GM20000 (cell line): ENCODE data around the gene SLC29A4.
"Not testable (repeated sequence)": the region's sequence is repeated elsewhere in the genome, so short reads cannot be mapped to it uniquely, and the experiment has no call there.

Source experiments
- DNase-seq: peaks from one replicate; pipeline ENCODE4 v3.0.0; 2012; ENCODE audit warnings: low spot score
- TF ChIP-seq, protein P1 (sequence below): IDR thresholded peaks from 2 replicates; pipeline ENCODE4 v1.5.1; 2012; ENCODE audit warnings: mild to moderate bottlenecking, control low read depth; ENCODE audit errors: extremely low read depth, missing control alignments

The SLC29A4 gene

DNA sequence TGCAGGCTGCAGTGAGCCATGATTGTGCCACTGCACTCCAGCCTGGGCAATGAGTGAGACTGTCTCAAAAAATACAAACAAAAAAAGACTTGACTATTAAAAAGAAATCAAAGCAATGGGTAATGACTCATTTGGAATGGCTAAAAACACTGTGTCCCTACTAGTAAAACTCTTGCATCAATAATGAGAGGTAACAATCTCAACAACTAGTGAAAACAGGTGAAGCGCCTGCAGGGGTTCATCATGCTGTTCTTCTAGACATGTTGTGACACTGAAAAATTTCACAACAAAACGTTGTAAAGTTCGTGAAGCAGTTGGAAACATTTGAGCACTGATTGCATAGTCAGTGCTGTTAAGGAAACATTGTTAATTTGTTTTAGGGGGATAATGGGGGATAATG, 26.9 kb upstream of the SLC29A4 start:
- TF ChIP-seq, protein P1, sequence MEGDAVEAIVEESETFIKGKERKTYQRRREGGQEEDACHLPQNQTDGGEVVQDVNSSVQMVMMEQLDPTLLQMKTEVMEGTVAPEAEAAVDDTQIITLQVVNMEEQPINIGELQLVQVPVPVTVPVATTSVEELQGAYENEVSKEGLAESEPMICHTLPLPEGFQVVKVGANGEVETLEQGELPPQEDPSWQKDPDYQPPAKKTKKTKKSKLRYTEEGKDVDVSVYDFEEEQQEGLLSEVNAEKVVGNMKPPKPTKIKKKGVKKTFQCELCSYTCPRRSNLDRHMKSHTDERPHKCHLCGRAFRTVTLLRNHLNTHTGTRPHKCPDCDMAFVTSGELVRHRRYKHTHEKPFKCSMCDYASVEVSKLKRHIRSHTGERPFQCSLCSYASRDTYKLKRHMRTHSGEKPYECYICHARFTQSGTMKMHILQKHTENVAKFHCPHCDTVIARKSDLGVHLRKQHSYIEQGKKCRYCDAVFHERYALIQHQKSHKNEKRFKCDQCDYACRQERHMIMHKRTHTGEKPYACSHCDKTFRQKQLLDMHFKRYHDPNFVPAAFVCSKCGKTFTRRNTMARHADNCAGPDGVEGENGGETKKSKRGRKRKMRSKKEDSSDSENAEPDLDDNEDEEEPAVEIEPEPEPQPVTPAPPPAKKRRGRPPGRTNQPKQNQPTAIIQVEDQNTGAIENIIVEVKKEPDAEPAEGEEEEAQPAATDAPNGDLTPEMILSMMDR: no peak
- no peak for DNase-seq

DNA sequence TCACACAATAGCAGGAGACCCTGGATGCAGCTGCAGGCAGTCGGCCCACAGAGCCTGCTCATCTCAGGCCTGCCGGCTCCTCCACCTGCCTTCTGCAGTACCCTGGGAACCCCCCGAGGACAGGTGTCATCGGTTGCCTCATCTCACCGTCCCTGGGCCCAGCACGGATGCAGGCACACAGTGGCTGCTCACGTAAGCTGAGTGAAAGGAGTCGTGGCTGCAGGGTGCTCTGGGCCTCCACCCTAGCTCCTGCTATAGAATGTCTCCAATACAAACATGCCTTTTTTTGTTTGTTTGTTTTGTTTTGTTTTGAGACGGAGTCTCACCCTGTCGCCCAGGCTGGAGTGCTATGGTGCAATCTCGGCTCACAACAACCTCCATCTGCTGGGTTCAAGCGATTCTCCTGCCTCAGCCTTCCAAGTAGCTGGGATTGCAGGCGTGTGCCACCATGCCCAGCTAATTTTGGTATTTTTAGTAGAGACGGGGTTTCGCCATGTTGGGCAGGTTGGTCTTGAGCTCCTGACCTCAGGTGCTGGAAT, 22.1 kb upstream of the SLC29A4 start:
- not testable (repeated sequence) for DNase-seq

DNA sequence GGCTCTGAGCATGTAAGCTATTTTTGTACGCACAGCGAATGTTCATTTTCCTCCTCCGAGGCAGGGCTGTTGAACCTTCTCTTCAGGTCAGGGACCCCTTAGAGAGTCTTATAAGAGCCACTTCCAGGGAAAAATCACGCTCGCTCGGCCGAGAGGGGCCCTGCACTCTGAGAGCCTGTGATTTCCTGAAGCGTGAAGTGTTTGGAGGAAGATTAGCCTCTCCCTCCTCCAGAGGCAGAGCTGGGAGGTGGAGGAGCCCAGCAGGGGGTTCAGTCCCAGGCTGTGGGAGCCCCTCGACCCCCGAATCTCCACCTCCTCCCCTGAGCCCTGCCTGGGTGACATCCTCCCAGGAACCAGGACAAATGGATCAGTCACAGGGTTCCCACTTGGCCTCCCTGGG, 19.7 kb upstream of the SLC29A4 start:
- DNase-seq: not testable (repeated sequence)

DNA sequence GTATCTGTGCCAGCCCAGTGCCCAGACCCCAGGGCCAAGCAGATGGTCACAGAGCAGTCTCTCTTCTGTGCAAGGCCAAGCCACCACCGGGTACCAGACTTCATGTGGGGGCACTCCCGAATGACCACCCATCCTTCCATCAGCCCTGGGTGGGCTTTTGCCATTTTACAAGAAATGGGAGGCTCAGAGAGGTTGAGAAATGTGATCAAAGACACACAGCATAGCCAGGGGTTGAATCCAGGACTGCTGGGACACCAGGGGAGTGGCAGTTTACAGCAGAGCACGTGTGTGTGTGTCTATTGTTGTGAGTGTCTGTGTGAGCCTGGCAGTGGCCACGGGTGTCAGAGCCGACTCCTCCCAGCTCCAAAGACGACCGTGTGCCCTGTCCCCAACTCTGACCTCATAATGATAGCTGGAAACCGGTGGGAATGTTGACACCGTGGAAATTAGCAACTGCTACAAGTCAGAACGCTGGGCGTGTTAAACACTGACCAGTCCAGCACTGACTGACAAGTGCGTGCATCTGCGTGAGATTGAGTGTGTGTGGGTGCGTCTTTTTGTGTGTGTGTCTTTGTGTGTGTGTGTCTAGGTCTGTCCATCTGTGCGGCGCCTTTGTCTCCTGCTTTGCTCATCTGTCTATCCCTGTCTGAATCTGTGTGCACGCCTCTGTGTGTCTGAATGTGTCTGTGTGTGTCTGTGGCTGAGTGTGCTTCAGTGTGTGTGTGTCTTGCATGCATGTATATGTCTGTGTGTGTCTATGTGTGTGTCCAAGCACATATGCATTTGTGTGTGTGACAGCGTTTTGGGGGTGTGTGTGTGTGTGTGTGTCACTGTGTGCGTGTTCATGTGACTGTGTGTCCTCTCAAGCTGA, 17.2 kb upstream of the SLC29A4 start:
- no peak for DNase-seq
- TF ChIP-seq, protein P1: no peak

DNA sequence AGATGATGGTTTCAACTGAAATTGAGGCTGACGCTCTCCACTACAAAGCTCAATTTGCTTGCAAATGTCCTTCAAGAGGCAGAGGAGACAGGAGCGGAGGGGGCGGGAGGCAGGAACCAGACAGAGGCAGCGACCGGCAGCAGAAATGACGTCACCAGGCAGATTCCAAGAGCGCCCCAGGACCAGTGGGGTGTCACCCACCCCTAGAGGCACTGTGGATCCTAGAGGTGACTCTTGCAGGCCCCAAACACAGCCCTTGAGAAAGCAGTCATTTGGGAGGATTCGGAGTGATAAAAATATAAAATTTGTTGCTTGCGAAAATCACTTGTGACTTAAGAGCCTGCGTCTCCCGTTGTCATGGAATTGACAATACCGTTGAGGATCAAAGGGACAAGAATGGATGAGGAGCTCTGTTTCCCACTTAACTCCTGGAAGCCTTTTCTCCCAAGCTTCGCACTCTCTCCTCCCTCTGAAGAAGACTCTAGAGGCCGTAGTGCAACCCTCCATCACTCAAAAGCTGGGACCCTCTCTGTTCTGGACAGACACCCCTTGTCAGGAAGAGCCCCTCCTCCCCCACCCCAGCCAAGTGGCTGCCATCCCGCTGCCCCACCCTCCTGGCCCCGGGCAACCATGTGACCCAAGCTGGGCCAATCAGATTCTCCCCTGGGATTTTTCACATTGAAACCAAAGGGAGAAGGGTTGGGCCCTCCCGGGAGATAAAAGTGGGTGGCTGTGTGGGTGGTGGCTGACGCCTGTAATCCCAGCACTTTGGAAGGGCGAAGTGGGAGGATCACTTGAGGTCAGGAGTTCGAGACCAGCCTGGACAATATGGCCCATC, 16.3 kb upstream of the SLC29A4 start:
- TF ChIP-seq, protein P1: no peak
- no peak for DNase-seq

DNA sequence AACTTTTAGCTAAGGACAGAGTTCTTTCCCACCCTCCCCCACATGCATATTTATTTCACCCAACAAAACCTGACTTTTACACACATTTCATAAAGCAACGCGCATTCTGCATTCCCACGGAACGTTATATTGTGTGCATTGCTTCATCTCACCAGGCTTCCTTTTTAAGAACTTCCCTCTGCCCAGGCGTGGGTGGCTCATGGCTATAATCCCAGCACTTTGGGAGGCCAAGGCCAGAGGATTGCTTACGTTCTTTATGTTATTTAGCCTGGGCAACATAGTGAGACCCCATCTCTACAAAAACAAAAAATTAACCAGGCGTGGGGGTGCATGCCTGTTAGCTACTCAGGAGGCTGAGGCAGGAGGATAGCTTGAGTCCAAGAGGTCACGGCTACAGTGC, 14.9 kb upstream of the SLC29A4 start:
- not testable (repeated sequence) for DNase-seq

DNA sequence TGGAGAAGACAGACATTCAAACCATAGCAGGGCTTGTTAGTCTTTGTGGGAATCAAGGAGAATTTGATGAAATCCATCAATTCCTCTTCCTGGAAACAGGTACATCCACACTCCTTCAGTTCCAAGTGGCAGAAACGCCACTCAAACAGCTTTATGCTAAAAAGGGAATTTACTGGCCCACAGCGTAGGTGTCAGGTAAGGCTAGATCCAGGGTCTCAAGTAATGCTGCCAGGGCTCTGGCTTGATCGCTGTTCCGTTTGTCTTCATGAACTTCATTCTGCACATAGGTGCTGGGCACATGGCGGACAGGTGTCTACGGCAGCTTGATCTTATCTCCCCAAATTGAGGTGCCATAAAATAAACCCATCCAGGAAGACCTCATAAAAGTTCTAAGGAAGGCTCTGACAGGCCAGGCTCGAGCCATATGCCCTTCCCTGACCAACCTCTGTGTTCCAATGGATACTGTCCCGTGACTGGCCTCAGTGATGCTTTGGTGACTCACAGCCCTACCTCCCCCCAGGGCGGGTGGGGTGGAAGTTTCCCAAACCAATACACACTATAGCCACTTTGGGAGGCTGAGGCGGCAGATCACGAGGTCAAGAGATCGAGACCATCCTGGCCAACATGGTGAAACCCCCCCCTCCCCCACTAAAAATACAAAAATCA, 12.6 kb upstream of the SLC29A4 start:
- DNase-seq: not testable (repeated sequence)

DNA sequence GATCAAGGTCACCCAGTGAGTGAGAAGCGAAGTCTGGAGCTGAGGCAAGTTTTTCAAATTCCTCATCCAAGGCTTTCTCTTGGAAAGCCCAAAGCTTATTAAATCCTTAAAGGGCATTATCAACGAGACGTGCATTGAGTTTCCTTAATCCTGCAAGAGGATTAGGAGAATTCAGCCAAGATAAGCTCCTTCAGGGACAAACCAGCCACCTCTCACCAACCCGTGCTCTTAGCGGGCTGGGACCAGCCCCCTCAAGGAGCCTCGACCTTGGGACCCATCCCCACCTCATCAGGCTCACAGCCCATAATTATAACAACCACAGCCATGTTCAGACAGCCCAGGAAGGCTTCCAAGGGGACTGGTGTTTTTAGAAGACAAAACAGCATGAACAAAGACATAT, 12.0 kb upstream of the SLC29A4 start:
- TF ChIP-seq, protein P1: no peak
- DNase-seq: no peak

DNA sequence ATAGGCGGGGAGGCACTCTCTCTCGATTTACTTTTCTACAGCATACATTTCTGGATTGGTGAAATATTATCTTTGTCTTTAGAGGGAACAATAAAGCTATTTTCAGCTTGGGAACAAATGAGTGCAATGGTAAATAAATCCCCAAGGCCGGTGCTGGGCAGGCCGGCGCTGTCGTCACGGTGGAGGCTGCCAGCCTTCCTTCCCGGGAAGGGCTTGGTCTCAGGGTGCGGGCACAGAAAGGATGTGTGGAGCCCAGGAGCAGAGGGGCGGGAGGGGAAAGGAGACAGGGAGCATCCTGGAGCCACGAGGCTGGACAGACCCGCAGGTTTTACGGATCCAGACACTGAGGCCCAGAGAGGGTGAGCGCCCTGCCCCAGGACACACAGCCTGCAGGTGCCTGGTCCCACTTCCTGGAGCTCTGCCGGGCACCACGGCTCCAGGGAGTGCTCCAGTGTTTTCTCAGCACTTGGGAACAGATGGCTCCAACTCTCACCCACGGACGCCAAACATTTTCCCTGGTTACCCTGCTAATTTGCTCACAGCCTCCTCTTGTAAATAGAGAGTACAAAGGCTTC, 8.8 kb upstream of the SLC29A4 start:
- DNase-seq: not testable (repeated sequence)

DNA sequence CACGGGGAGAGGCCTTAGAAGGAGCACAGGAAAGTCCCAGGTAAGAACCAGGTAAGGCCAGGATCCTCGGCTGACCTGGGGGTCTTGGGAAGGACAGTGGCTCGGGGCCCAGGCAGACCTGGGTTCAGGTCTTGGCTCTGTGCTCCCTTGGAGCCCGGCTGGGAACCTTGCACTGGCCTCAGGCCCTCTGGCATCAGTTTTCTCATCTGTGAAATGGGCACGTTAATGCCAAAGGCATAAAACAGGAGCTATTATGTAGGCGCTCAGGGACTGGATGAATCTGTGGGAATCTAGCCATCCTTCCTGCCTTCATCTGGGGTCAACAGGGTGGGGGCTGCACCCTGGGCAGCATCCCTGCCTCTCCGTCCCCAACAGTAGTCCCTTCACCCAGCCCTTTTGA, 8.3 kb upstream of the SLC29A4 start:
- TF ChIP-seq, protein P1: no peak
- no peak for DNase-seq

DNA sequence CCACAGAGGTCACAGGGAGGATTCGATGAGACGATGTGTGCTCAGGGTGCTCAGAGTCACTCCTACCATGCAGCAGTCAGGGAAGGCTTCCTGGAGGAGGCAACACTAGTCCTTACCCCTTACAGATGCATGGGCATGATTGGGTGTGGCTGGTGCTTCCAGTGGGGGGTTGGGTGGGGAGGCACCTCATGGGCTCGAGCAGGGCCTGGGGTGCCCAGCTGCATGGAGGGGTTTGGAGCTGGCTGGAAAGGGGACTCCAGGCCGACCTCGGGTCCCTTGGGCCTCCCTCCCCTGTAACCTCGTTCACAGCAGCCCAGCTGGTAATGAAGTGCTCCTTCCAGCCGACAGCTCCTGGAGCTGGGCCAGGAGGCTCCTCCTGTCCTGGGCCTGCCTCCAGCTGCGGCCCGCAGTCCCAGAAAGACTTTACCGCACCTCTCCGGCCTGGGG, 7.7 kb upstream of the SLC29A4 start:
- not testable (repeated sequence) for DNase-seq

DNA sequence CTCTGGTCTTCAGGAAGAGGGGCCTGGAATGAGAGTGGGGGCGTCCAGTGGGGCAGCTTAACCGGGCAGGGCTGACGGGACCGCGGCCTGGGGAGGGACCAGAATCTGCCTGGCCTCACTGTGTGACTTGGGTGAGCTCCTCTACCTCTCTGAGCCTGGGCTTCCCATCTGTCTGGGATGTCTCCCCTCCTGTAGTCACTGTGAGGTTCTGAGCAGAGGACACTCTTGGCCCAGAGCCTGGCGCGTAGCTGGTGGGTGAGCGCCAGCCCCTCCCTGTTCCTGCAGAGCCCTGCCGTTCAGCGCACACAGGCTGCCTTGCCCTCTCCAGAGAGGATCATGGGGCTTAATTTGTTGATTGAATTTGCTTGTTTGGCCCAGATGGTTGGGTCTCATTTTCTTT, 7.2 kb upstream of the SLC29A4 start:
- not testable (repeated sequence) for DNase-seq

DNA sequence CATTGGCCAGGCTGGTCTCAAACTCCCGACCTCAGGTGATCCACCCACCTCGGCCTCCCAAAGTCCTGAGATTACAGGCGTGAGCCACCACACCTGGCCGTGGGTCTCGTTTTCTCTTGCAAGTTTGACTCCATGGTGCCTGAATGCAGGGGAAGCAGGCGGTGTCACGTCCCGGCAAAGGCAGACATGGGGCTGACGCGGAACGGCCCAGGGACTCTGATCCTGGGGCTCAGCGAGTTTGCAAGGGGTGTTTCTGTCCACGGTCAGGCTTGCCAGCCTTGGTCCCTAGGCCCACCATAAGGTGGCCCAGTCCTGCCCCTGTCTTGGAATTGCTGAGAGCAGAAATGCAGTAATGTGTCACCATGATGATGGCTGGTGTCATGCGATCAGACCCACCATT, 6.6 kb upstream of the SLC29A4 start:
- not testable (repeated sequence) for DNase-seq
